D341Med (cell line): ENCODE measurements around the gene EIF1AY.
"Not testable (repeated sequence)": the region's sequence is repeated elsewhere in the genome, so short reads cannot be mapped to it uniquely, and the experiment has no call there.

Source experiments
- DNase-seq: peaks from one replicate; pipeline ENCODE4 v3.0.0; 2012; ENCODE audit warnings: low spot score

The EIF1AY gene

DNA sequence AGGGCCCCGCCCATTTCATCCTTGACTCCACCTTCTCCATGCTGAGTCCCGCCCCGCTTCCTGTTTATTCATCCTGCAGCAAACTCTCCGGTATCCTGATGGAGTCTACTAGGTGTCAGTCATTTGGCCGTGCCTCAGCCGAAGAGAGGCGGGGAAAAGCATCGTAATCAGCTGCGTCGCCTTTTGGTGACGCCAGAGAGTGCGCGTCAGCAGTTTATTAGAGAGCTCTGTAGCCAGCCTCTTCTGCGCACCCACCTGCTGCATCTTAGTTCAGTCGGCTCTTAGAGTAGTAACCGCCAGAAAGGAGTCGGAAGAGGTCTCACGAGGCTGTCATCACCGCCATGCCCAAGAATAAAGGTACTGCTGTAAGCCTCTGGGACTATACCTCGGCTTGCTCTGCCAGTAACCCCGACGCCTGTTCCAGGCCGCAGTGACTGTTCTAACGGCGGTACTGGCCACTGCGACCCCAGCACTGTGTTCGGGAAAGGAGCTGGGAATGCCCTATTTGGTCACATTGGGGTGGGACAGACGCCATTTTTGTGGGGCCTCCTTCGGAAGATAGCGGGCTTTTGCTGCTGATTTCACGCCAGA, at the start of gene EIF1AY:
Gene EIF1AY (plus strand): TSS at position 246 of the 591 bp plus-strand sequence. CDS start 96 bp downstream, at position 342.
- peak; percentile 76 for DNase-seq

- DNase-seq: no peak
These were observed 47.1 kb upstream of the EIF1AY start for GRCh38 chrY:20528435-20528834.

DNA sequence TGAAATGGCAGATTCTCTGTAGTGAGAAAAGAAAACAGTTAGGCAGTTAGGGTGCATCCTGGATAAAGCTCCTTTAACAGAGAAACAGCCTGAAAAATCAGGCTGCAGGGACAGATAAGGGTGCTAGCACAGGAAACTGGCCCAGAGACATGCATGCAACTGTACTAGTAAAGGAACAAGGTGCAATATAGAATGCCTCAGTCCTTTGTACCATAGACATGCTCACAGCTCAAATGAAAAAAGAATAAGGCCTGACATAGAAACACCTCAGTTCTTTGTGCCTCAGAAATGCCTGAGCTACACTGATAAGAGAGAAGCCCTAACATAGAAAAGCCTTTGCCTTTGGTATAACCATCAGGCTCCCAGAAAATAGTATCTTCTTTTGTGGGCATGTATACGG, 37.4 kb upstream of the EIF1AY start:
- DNase-seq: no peak

GRCh38 chrY:20538933-20539332, 36.6 kb upstream of the EIF1AY start:
- no peak for DNase-seq

DNA sequence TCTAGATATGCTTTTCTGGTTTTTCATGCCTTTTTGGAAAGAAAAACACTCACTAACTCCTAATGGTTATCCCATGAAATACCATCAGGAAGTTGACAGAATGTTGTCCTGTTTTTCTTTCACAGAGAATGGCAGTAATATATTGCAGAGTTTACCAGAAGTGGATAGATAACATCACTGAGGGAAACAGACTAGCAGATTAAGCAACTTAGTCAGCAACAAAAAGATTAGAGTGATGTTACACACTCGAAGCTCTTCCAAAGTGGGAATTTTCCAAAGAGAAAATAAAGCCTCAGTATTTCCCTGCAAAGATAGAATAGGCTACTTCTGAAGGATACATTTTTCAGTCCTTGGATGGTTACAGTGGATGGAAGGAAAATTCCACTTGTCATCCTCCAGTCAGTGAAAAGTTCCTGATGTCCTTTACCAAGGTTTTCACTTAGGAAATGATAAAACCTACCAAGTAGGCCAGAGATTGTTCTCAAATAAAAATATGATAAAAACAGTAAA, 31.1 kb upstream of the EIF1AY start:
- DNase-seq: no peak

- no peak for DNase-seq
These were observed 29.5 kb upstream of the EIF1AY start for GRCh38 chrY:20546071-20546470.

- DNase-seq: no peak
These were observed 26.3 kb upstream of the EIF1AY start for GRCh38 chrY:20549289-20549688.

- no peak for DNase-seq
These were observed 23.7 kb upstream of the EIF1AY start for GRCh38 chrY:20551840-20552239.

- DNase-seq: not testable (repeated sequence)
These were observed 22.7 kb upstream of the EIF1AY start for GRCh38 chrY:20552764-20553323.

GRCh38 chrY:20555820-20556219, 19.8 kb upstream of the EIF1AY start:
- no peak for DNase-seq

- peak; percentile 5 for DNase-seq
These were observed 16.9 kb upstream of the EIF1AY start for GRCh38 chrY:20558677-20559076.

- no peak for DNase-seq
These were observed 15.6 kb upstream of the EIF1AY start for GRCh38 chrY:20559873-20560512.

GRCh38 chrY:20571306-20571705, 4.3 kb upstream of the EIF1AY start:
- no peak for DNase-seq

DNA sequence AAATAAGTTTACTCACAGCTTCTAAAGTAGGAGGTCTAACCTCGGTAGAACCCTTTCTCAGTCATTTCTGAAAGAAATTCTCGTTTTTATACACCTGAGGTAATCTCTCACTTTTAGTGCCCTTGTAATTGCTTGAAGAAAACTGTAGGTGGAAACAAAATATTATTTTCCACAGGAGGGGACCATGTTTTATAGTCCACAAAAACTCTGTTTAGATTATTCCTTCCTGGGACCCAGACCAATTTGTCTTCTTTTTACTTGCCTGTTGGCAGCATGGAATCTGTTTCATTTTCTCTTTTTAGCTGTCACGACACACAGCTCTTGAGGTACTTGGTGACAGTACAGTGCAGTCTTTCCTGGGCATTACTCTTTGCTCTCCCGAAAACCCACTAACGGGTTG, 930 bp downstream of the EIF1AY start:
- DNase-seq: no peak

DNA sequence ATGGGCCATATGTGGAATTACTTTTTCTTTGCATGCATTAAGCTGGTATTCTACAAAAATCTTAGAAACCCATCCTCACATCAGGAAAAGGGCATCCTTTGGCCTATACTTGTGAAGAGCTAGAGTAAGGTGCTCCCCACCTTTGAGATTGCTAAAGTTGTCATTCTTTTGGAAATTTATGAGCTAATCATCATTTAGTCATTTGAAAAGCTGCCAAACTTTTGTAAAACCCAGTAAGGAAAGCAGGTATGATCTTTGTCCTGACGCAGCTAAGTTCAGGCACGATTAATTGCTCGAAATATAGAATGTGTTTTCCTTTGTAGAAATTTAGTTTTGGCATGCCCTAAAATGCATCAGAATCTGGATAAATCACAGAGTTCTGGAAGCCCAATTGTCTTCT, 2.6 kb downstream of the EIF1AY start:
- DNase-seq: no peak

DNA sequence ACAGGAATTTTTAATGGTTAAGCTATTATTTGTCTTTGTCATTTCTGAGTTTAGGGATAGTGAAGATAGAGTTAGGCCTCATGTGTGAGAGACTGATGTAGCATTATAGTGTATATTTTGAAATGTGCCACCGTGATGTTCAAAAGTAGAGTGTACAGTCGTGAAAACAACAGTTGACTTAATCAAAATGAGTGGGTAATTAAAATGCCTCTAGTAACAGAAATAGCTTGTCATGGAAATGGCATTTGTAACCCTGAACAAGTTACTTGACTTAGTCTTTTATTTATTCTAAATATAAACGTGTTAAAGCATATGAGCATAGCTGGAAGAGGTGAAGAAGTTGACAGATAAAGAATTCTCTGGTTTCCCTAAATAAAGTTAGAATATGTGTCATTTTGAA, 6.1 kb downstream of the EIF1AY start:
- no peak for DNase-seq

DNA sequence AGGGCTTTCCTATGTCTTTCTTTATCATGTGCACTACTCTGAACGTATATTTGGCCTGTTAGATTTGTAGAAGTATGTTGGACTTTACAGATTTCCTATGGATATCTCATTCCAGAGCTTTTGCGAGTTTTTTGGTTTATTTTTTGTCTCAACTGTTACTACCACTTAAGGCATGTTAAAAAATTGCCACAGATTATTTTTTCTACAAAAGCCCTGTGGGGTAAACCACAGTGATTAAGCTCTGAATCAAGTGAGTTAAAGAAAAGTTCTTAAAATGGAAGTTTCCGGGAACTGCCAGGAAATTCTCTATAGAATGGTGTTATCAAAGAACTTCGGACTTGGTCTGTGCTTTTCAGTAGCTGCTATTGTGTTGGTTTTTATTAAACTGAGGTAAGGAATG, 10.6 kb downstream of the EIF1AY start:
- no peak for DNase-seq
